Psoas muscle (tissue), 8 donors: ENCODE results near the gene SAMD4B. TPM values are rescaled to one million over a fixed set of nuclear protein-coding genes. Genes with fewer than 3 reads are reported as not detected.
"Not testable (repeated sequence)": the region's sequence is repeated elsewhere in the genome, so short reads cannot be mapped to it uniquely, and the experiment has no call there.

Experiments
- ATAC-seq, 4 donors: fragments of 200-7000 bp; cut with Tn5 transposase; one replicate each; pipeline ENCODE4 v1.9.1; 2020; ENCODE audit warnings: moderate library complexity in 3 of 4, mild to moderate bottlenecking in 2 of 4
- DNase-seq, 2 donors: peaks; one replicate each; pipeline ENCODE4 v3.0.0-alpha.2; 2020
- H3K27ac ChIP-seq: fragments of 200-600 bp; one replicate; pipeline ENCODE4 v1.8.0; 2022
- H3K27me3 ChIP-seq, 3 donors: fragments of 200-600 bp in 1 of 3; one replicate each; pipeline versions ENCODE4 v1.6.1 to v1.8.0; 2013 to 2022; ENCODE audit warnings: low read length in 2 of 3, mild to moderate bottlenecking in 2 of 3, moderate library complexity in 1 of 3; ENCODE audit not compliant: insufficient read depth in 3 of 3
- H3K36me3 ChIP-seq, 2 donors: fragments of 200-600 bp in 1 of 2; one replicate each; pipeline versions ENCODE4 v1.6.1 to v1.8.0; 2013 to 2022; ENCODE audit warnings: low read depth in 1 of 2, mild to moderate bottlenecking in 1 of 2, moderate library complexity in 1 of 2; ENCODE audit not compliant: insufficient read depth in 1 of 2
- H3K4me1 ChIP-seq: fragments of 200-600 bp; one replicate; pipeline ENCODE4 v1.8.0; 2022
- H3K4me3 ChIP-seq: fragments of 200-600 bp; one replicate; pipeline ENCODE4 v1.8.0; 2022; ENCODE audit warnings: mild to moderate bottlenecking
- H3K9me3 ChIP-seq: fragments of 200-600 bp; one replicate; pipeline ENCODE4 v1.8.0; 2022
- CTCF ChIP-seq: fragments of 200-600 bp; IDR thresholded peaks from one replicate; pipeline ENCODE4 v1.8.0; 2022; ENCODE audit warnings: antibody characterized with exemption
- WGBS, 3 donors: extraction: QIAGEN DNeasy Blood & Tissue Kit; methylation state at CpG; one replicate each; pipeline versions ENCODE4 v1.1.6 to v1.1.7; 2013; 5-methylcytosine and 5-hydroxymethylcytosine counted together
- intact Hi-C, 2 donors: fragments of 100-400 bp; cut with DNase I; formaldehyde crosslinking; loops; one replicate each; pipeline versions ENCODE4 v1.11.0 to v1.14.2; 2022
- polyA plus RNA-seq, 3 donors: library from polyadenylated mRNA; stranded (reverse); fragments of 200-250 nt; gene quantifications; one replicate each; pipeline ENCODE4 v1.2.3, GENCODE V29; 2013
- total RNA-seq, 4 donors: library from RNA; stranded (reverse); fragmentation: NEBNext Ultra II Directional in 2 of 4; extraction: Animal tissue kit (Norgen Biotek cat#: 25700) in 2 of 4; gene quantifications; one replicate each; pipeline versions ENCODE4 v1.2.1 to v1.2.4, GENCODE V29; 2021 to 2023
- donor health status: healthy with polysubstance abuse.
- donor health status: DM: no; HTN: no; CAD: no; lungs with moderate emphysema.
- donor health status: Bipolar disorder and iron deficiency.
- donor health status: healthy.
- donor health status: DM: yes; HTN: yes; CAD: no.
- donor health status: DM: no; HTN: no; CAD: no.
- donor health status: DM: no; HTN: no; CAD: no.
- donor health status: DM: yes; HTN: yes; CAD: no.

SAMD4B gene
- total and polyA plus RNA-seq, 7 donors: 34.7 to 97.5 (median 58.4) TPM

- H3K9me3 ChIP-seq: no peaks in the 10 kb centered on the region
- intact Hi-C loops: no loop called here
- H3K4me3 ChIP-seq: no peak overlapping the region
- ATAC-seq (no peak), DNase-seq (no peak)
- WGBS, 3 donors: 79 to 88% (median 83%) methylated on average over 18 of the region's 18 CpGs
- H3K4me1 ChIP-seq: peaks cover 10% of the 10 kb centered on the region
- peaks cover 27 to 91% of the 10 kb centered on the region in 2 donors for H3K36me3 ChIP-seq
- no peak for TF ChIP-seq CTCF
- no peak overlapping the region for H3K27ac ChIP-seq
- no peaks in the 10 kb centered on the region for H3K27me3 ChIP-seq
These were observed 35.4 kb downstream of the SAMD4B start for GRCh38 chr19:39377373-39378362.

- intact Hi-C loops, ATAC-seq, DNase-seq, H3K27me3 ChIP-seq, H3K27ac ChIP-seq, H3K4me3 ChIP-seq, H3K4me1 ChIP-seq, H3K9me3 ChIP-seq: not testable (repeated sequence)
- whole genome bisulfite sequencing, 3 donors: 92 to 96% (median 94%) methylated on average over 4 of the region's 4 CpGs
- H3K36me3 ChIP-seq: peaks cover 30 to 100% of the 10 kb centered on the region in 2 donors
These were observed 37.1 kb downstream of the SAMD4B start for GRCh38 chr19:39379366-39379765.

- H3K27me3 ChIP-seq: no peaks in the 10 kb centered on the region
- H3K4me3 ChIP-seq: no peak overlapping the region
- DNase-seq: no peak
- no peaks in the 10 kb centered on the region for H3K9me3 ChIP-seq
- H3K27ac ChIP-seq: no peak overlapping the region
- intact Hi-C loops: loop anchor here in 1 of 2 donors (5.0 kb wide), 1 partner anchor 37 kb away; no protein-coding TSS in a partner anchor
- TF ChIP-seq CTCF: no peak
- no peaks in the 10 kb centered on the region for H3K4me1 ChIP-seq
- H3K36me3 ChIP-seq: peaks cover 30 to 100% of the 10 kb centered on the region in 2 donors
- WGBS, 3 donors: 89 to 93% (median 92%) methylated on average over 14 of the region's 14 CpGs
- no peak for ATAC-seq
These were observed 37.7 kb downstream of the SAMD4B start for GRCh38 chr19:39379865-39380396.

- TF ChIP-seq CTCF: no peak
- Histone ChIP-seq H3K4me1 (no peaks in the 10 kb centered on the region), H3K27ac (no peak overlapping the region), H3K4me3 (no peak overlapping the region), H3K9me3 (no peaks in the 10 kb centered on the region), H3K27me3 (no peaks in the 10 kb centered on the region), H3K36me3 (peaks cover 30 to 100% of the 10 kb centered on the region in 2 donors)
- intact Hi-C loops: loop anchor here in 1 of 2 donors (5.0 kb wide), 1 partner anchor 36 kb away; no protein-coding TSS in a partner anchor
- ATAC-seq (no peak), DNase-seq (no peak)
- WGBS, 3 donors: 83 to 88% (median 86%) methylated on average over 11 to 17 of the region's 17 CpGs
These were observed 38.6 kb downstream of the SAMD4B start for GRCh38 chr19:39380521-39381502.
